Heart left ventricle (tissue), 13 donors: Measurements from ENCODE around the gene GADD45G.

Experiments
- CTCF ChIP-seq, 12 donors: fragments of 200-600 bp; sonication (generic) in 4 of 12; IDR thresholded peaks; one replicate each; pipeline versions ENCODE4 v1.5.0 to v1.8.0; 2018 to 2022; ENCODE audit warnings: antibody characterized with exemption in 12 of 12, mild to moderate bottlenecking in 5 of 12
- POLR2A ChIP-seq, 2 donors: fragments of 450-650 bp; IDR thresholded peaks; one replicate each; pipeline ENCODE4 v1.6.1; 2017; ENCODE audit warnings: antibody characterized with exemption in 2 of 2, mild to moderate bottlenecking in 2 of 2, moderate library complexity in 2 of 2
- donor health status: ischemic (EF 13 %, LVEDD 7.1; RV severe dilation, severe dysfunction).
- donor health status: DM: no; HTN: yes; CAD: no.
- donor health status: DM: no; HTN: no; CAD: no.
- donor health status: ischemic (EF 25% LVEDD 6.9; RV normal size, moderate dysfunction).
- donor health status: ischemic (EF 25% LVEDD 5.7; RV mildly dilated, moderate dysfunction).
- donor health status: ischemic (EF 35%, LVEDD 5.7; RV mildly dilated, moderate dysfunction).
- donor health status: nonischemic (EF 11% LVEDD 7.7; RV severe dilation, severe dysfunction).
- donor health status: DM: yes; HTN: yes; CAD: no.
- donor health status: PGD.
- donor health status: ischemic (EF 29% LVEDD 5.4; RV normal size, mild dysfunction).
- donor health status: nonischemic (EF 23%, LVEDD 6.1; RV moderate dilation, normal function).

- TF ChIP-seq CTCF (IDR thresholded peaks at IDR 0.05) (no peak), POLR2A (IDR thresholded peaks at IDR 0.05) (no peak)
Observed at GRCh38 chr9:89629081-89629976, 24.5 kb downstream of the GADD45G start.
